Stimulated activated CD8-positive, alpha-beta memory T cell treated with anti-CD3 and anti-CD28 coated beads, Interleukin-7, amount 100 ng/mL, for 4 hours (primary cell): Measurements from ENCODE around the gene IRF3.
A peak's percentile ranks its signal among the peaks of the same experiment; 100 is the strongest.

Experiments used
- DNase-seq, 2 donors: peaks; one replicate each; pipeline ENCODE4 v3.0.0-alpha.2; 2020; ENCODE audit warnings: low read depth in 2 of 2

IRF3 gene

GRCh38 chr19:49669516-49669915 lies 3.9 kb upstream of the IRF3 start:
- no peak for DNase-seq

GRCh38 chr19:49667473-49667872 lies 1.8 kb upstream of the IRF3 start:
- no peak for DNase-seq

- DNase-seq, result no peak
Observed at GRCh38 chr19:49666120-49666444, 425 bp upstream of the IRF3 start.

DNA sequence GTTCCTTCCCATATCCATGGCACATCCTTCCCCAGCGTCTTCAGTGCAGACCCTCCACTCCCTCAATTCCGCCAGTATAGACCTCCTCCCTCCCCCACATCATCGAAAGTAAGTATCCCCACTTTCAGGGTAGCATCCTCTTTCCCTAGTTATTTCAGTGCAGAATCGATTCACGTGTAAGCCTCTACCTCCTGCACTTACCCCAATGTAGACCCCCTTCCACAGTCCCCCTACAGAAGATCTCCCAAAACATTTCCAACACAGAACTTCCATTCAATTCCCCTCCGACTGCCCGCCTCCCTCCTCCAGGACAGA lies 664 bp downstream of the IRF3 start:
- DNase-seq, result no peak

DNA sequence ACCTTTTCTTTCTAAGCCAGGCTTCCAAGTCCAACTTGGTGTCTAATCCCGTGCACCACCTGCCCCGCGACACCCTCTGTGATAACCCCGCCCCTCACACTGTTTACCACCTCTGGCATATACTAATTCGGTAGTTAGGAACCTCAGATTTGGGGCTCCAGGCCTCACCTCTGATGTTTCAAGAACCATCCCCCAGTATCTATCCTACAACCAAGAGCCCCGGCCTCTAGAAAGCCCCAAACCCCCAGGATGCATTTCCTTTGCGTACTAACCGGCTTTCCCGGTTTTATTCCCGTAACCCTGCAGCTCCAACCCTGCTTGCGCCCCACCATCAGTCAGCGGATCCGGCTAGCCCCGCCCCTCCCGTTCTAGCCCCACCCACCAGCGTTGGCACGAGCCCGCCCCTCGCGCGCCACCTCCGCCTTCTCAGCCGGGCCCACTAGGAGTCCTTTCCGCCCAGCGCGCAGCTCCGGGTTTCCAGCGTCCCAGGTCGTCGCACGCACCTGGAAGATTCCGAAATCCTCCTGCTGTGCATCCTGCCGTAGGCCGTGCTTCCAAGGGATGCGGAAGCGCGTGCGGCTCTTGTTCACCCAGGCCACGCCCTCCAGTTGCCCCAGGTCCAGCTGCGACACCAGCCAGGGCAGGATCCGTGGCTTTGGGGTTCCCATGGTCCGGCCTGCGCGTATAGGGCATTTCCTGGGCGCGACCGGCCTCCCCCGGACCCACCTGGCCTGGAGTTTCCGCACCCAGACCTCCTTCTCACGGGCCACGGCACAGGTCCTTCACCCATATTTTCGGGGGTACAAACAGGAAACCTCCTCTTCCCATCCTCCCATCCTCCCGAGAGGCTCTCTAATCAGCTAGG lies 1.3 kb downstream of the IRF3 start:
- DNase-seq, result peak; percentile 81 to 83

- no peak for DNase-seq
Observed at GRCh38 chr19:49663224-49663623, 2.4 kb downstream of the IRF3 start.

GRCh38 chr19:49662011-49662410 lies 3.6 kb downstream of the IRF3 start:
- no peak for DNase-seq

DNA sequence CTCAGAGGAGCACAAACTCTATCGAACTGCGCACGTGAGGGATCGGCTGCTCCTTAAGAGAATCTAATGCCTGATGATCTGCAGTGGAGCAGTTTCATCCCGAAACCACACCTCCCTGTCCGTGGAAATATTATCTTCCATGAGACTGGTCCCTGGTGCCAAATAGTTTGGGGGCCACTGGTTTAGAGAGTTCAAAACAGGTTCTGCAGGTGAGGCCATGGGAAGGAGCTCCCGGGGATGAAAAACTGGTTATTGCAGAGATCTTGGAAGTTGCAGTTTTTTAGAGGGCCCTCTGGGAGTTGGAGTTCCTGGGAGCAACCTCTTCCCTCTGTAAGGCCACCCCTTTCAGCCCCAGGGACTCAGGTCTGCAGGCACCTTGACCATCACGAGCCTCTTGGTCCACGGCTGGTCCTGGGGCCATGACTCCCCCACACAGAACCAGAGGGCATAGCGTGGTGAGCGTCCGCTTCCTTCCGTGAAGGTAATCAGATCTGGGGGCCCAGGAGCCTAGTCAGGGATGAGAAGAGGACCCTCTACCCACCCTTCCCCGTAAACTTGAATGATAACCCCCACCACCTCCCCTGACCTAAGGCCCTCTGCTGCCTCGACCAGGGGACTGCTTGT lies 5.2 kb downstream of the IRF3 start:
- DNase-seq, result no peak

- no peak for DNase-seq
Observed at GRCh38 chr19:49658566-49659442, 6.9 kb downstream of the IRF3 start.

DNA sequence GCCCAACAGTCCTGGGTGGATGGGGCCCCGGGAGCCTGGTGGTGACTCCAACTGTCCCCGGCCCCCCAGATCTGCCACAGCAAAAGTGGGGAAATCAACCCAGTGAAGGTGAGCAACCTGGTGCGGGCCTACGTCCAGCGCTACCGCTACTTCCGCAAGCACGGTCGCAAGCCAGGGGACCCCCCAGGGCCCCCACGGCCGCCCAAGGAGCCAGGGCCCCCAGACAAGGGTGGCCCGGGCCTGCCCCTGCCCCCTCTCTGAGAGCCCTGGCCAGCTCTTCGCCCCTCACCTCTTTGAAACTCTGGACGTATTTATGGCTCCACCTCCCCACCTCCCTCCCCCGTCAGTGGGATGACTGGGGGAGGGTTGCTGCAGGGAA lies 7.5 kb downstream of the IRF3 start:
- DNase-seq, result no peak

DNA sequence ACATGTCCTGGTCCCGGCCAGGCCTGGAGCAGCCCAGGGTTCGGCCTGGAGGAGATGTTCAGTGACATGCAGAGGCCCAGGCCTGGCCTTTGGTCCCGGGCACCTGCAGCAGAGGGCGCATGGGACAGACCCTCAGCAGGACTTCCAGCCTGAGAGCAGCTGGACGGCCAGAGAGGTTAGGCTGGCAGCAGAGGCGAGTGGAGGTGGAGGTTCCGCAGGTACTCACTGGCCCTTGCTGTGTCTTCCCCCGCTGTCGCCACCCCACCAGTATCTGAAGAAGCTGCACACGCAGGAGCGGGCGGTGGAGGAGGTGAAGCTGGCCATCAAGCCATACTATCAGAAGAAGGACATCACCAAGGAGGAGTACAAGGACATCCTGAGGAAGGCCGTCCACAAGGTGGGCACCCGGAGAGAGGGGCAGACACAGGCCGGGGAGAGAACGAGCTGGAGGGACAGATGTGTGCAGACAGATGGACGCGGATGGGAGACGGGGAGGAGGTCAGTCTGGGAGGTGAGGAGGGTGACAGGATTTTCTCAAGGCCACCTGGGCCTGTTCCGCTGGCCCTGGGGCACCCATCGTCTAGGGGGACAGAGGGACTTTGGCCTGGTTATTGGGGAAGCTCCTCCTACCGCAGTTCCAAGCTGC lies 8.0 kb downstream of the IRF3 start:
- DNase-seq, result no peak

- no peak for DNase-seq
Observed at GRCh38 chr19:49656456-49657109, 9.1 kb downstream of the IRF3 start.

- DNase-seq, result no peak
Observed at GRCh38 chr19:49655570-49656455, 9.8 kb downstream of the IRF3 start.

DNA sequence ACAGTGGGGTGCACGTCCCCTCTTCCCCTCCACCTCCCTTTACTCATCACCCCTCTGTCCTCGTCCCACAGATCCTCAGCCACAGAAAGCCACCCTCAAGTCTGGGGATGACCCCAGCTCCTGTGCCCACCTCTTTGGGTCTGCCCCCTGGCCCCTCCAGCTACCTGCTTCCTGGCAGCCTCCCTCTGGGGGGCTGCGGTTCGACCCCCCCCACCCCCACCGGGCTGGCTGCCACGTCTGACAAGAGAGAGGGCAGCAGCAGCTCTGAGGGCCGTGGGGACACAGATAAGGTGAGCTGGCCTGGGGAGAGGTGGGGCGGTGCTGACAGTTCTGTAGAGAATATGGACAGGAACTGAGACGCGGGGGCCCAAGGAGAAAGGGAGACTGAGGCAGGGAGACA lies 11.1 kb downstream of the IRF3 start:
- no peak for DNase-seq

GRCh38 chr19:49653466-49653806 lies 12.2 kb downstream of the IRF3 start:
- DNase-seq, result no peak

DNA sequence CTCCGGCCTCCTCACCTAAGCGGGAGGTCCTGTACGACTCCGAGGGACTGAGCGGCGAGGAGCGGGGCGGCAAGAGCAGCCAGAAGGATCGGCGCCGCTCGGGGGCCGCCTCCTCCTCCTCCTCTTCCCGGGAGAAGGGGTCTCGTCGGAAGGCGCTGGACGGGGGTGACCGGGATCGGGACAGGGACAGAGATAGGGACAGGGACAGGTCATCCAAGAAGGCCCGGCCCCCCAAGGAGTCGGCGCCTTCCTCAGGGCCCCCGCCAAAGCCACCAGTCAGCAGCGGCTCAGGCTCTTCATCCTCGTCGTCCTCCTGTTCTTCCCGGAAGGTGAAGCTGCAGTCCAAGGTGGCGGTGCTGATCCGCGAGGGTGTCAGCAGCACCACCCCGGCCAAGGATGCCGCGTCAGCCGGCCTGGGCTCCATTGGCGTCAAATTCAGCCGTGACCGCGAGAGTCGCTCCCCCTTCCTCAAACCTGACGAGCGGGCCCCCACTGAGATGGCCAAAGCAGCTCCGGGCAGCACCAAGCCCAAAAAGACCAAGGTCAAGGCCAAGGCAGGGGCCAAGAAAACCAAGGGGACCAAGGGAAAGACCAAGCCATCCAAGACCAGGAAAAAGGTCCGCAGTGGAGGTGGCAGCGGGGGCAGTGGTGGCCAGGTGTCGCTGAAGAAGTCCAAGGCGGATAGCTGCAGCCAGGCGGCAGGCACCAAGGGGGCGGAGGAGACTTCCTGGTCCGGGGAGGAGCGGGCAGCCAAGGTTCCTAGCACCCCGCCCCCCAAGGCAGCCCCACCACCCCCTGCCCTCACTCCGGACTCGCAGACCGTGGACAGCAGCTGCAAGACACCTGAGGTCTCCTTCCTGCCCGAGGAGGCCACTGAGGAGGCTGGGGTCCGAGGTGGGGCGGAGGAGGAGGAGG lies 12.8 kb downstream of the IRF3 start:
- no peak for DNase-seq

- DNase-seq, result no peak
Observed at GRCh38 chr19:49651820-49652550, 13.7 kb downstream of the IRF3 start.

GRCh38 chr19:49651029-49651819 lies 14.4 kb downstream of the IRF3 start:
- no peak for DNase-seq
